IMR-90 (cell line): Measurements from ENCODE around the gene RRP1. TPM values are rescaled to one million over a fixed set of nuclear protein-coding genes. Genes with fewer than 3 reads are reported as not detected.

ENCODE experiments used
- ATAC-seq: fragments of 200-7000 bp; cut with Tn5 transposase; 2 replicates; pipeline ENCODE4 v1.9.1; 2020; ENCODE audit warnings: low read depth, mild to moderate bottlenecking, moderate library complexity
- BruUV-seq: library from RNA; stranded (reverse); fragments of 400-500 nt; replicated peaks from 2 replicates; lab custom pipeline; 2021; lab: Mats Ljungman, UMichigan
- CTCF ChIA-PET: fragments of 300-600 bp; formaldehyde crosslinking; extraction: SDS; loops from one replicate; lab custom pipeline; 2021; ENCODE audit warnings: antibody characterized with exemption; lab: Yijun Ruan, JAX
- POLR2A ChIA-PET: fragments of 300-600 bp; sonication (Branson Sonifier 250); formaldehyde crosslinking; loops from one replicate; lab custom pipeline; 2022; ENCODE audit warnings: antibody characterized with exemption; ENCODE audit not compliant: unreplicated experiment; lab: Charles Lee
- DNase-seq: peaks from one replicate; pipeline ENCODE4 v3.0.0; 2013
- H2AFZ ChIP-seq: replicated peaks from 2 replicates; pipeline ENCODE3; 2013; ENCODE audit warnings: low read length, mild to moderate bottlenecking; ENCODE audit not compliant: poor library complexity
- H2AK5ac ChIP-seq: 2 replicates; pipeline ENCODE4 v1.6.1; 2013; ENCODE audit warnings: low read depth, low read length, inconsistent platforms
- H2AK9ac ChIP-seq: replicated peaks from 2 replicates; pipeline ENCODE3; 2013; ENCODE audit warnings: mild to moderate bottlenecking, low read depth, low read length, moderate library complexity; ENCODE audit not compliant: poor library complexity
- H2BK120ac ChIP-seq: 2 replicates; pipeline ENCODE4 v1.6.1; 2013; ENCODE audit warnings: low read depth, low read length, inconsistent platforms
- H2BK15ac ChIP-seq: 3 replicates; pipeline ENCODE4 v1.6.1; 2013; ENCODE audit warnings: low read depth, low read length, inconsistent platforms
- H2BK20ac ChIP-seq: 2 replicates; pipeline ENCODE4 v1.6.1; 2013; ENCODE audit warnings: low read depth, mild to moderate bottlenecking, inconsistent platforms, low read length, moderate library complexity
- H2BK5ac ChIP-seq: 2 replicates; pipeline ENCODE4 v1.6.1; 2013; ENCODE audit warnings: mild to moderate bottlenecking, low read depth, low read length, inconsistent platforms; ENCODE audit not compliant: poor library complexity, severe bottlenecking
- H3K14ac ChIP-seq: replicated peaks from 2 replicates; pipeline ENCODE4 v1.6.1; 2013; ENCODE audit warnings: low read depth, low read length, inconsistent platforms
- H3K18ac ChIP-seq: 2 replicates; pipeline ENCODE4 v1.6.1; 2013; ENCODE audit warnings: low read depth, low read length, control low read depth
- H3K23ac ChIP-seq: 2 replicates; pipeline ENCODE4 v1.6.1; 2013; ENCODE audit warnings: low read depth, low read length, inconsistent platforms
- H3K27ac ChIP-seq: 2 replicates; pipeline ENCODE4 v1.5.1; 2013; ENCODE audit warnings: mild to moderate bottlenecking, control low read depth, low read length; ENCODE audit not compliant: insufficient read depth
- H3K27me3 ChIP-seq: 2 replicates; pipeline ENCODE4 v1.6.1; 2013; ENCODE audit warnings: low read length; ENCODE audit not compliant: control insufficient read depth, insufficient read depth
- H3K36me3 ChIP-seq: 2 replicates; pipeline ENCODE4 v1.6.1; 2013; ENCODE audit warnings: low read length, mixed read lengths; ENCODE audit not compliant: control insufficient read depth, insufficient read depth
- H3K4ac ChIP-seq: 2 replicates; pipeline ENCODE4 v1.6.1; 2013; ENCODE audit warnings: low read depth, low read length, inconsistent platforms
- H3K4me1 ChIP-seq: 2 replicates; pipeline ENCODE4 v1.6.1; 2013; ENCODE audit warnings: low read length, mixed read lengths; ENCODE audit not compliant: control insufficient read depth, insufficient read depth
- H3K4me2 ChIP-seq: 2 replicates; pipeline ENCODE4 v1.6.1; 2013; ENCODE audit warnings: low read depth, mild to moderate bottlenecking, control low read depth, low read length, moderate library complexity
- H3K4me3 ChIP-seq: 2 replicates; pipeline ENCODE4 v1.5.1; 2013; ENCODE audit warnings: low read depth, mild to moderate bottlenecking, control low read depth, low read length, moderate library complexity; ENCODE audit not compliant: insufficient read depth
- H3K56ac ChIP-seq: 2 replicates; pipeline ENCODE4 v1.6.1; 2013; ENCODE audit warnings: low read length, inconsistent platforms; ENCODE audit not compliant: insufficient read depth; ENCODE audit errors: extremely low read depth
- H3K79me1 ChIP-seq, 2 experiments: 2 replicates each; pipeline ENCODE4 v1.6.1; 2013; ENCODE audit warnings: low read length in 2 of 2, inconsistent platforms in 1 of 2, low read depth in 1 of 2
- H3K9ac ChIP-seq: 2 replicates; pipeline ENCODE4 v1.6.1; 2013; ENCODE audit warnings: low read depth, low read length, control low read depth
- H3K9me1 ChIP-seq: 2 replicates; pipeline ENCODE4 v1.6.1; 2013; ENCODE audit warnings: low read length, inconsistent platforms; ENCODE audit not compliant: insufficient read depth
- H3K9me3 ChIP-seq: 2 replicates; pipeline ENCODE4 v1.6.1; 2013; ENCODE audit warnings: low read length; ENCODE audit not compliant: control insufficient read depth, insufficient read depth
- H4K20me1 ChIP-seq: 2 replicates; pipeline ENCODE4 v1.6.1; 2013; ENCODE audit warnings: low read length, inconsistent platforms; ENCODE audit not compliant: insufficient read depth
- H4K5ac ChIP-seq: 2 replicates; pipeline ENCODE4 v1.6.1; 2013; ENCODE audit warnings: mild to moderate bottlenecking, low read depth, low read length, control low read depth
- H4K8ac ChIP-seq, 2 experiments: 2 replicates each; pipeline ENCODE4 v1.6.1; 2013; ENCODE audit warnings: low read depth in 2 of 2, low read length in 2 of 2, control low read depth in 1 of 2, inconsistent platforms in 1 of 2
- H4K91ac ChIP-seq: 2 replicates; pipeline ENCODE4 v1.6.1; 2013; ENCODE audit warnings: low read depth, low read length, inconsistent platforms; ENCODE audit not compliant: insufficient read depth
- BHLHE40 ChIP-seq: fragments of 150-350 bp; IDR thresholded peaks from 2 replicates; pipeline ENCODE4 v1.6.1; 2016; ENCODE audit warnings: mild to moderate bottlenecking, low read depth, low read length
- CEBPB ChIP-seq: IDR thresholded peaks from 2 replicates; pipeline ENCODE4 v1.6.1; 2012; ENCODE audit warnings: low read depth, low read length, improper control_type of control experiment
- CHD1 ChIP-seq: IDR thresholded peaks from 2 replicates; pipeline ENCODE4 v1.6.1; 2012; ENCODE audit warnings: low read depth, low read length, improper control_type of control experiment
- FOS ChIP-seq: fragments of 150-350 bp; IDR thresholded peaks from 2 replicates; pipeline ENCODE4 v1.6.1; 2016; ENCODE audit warnings: low read depth, low read length
- MAFK ChIP-seq: IDR thresholded peaks from 2 replicates; pipeline ENCODE4 v1.6.1; 2012; ENCODE audit warnings: low read depth, low read length, improper control_type of control experiment
- MXI1 ChIP-seq: IDR thresholded peaks from 2 replicates; pipeline ENCODE4 v1.6.1; 2012; ENCODE audit warnings: low read depth, mild to moderate bottlenecking, low read length, moderate library complexity, borderline replicate concordance
- POLR2A ChIP-seq: IDR thresholded peaks from 2 replicates; pipeline ENCODE4 v1.6.1; 2012; ENCODE audit warnings: mild to moderate bottlenecking, low read depth, low read length
- RCOR1 ChIP-seq: IDR thresholded peaks from 2 replicates; pipeline ENCODE4 v1.6.1; 2012; ENCODE audit warnings: mild to moderate bottlenecking, low read length, improper control_type of control experiment; ENCODE audit not compliant: insufficient replicate concordance
- RFX5 ChIP-seq: IDR thresholded peaks from 2 replicates; pipeline ENCODE4 v1.8.0; 2012; ENCODE audit warnings: low read depth, mild to moderate bottlenecking, low read length, moderate library complexity
- WGBS, 2 experiments: methylation state at CpG; one replicate each; pipeline versions ENCODE4 v1.1.5 to v1.1.7; 2013; ENCODE audit warnings: missing lambda C conversion rate in 2 of 2; ENCODE audit not compliant: insufficient read length in 1 of 2; ENCODE audit errors: extremely low coverage in 2 of 2; 5-methylcytosine and 5-hydroxymethylcytosine counted together
- dilution Hi-C: fragments of 300-500 bp; cut with HindIII; formaldehyde crosslinking; loops from one replicate; pipeline ENCODE4 v1.14.3; 2018; ENCODE audit warnings: low sequenced_read_pairs; ENCODE audit not compliant: unreplicated experiment
- in situ Hi-C: fragments of 300-500 bp; cut with MboI; formaldehyde crosslinking; loops from 3 replicates; pipeline ENCODE4 v1.14.3; 2019; ENCODE audit warnings: low sequenced_read_pairs, inconsistent platforms, mixed read lengths
- intact Hi-C: fragments of 100-400 bp; cut with micrococcal nuclease; formaldehyde crosslinking; loops from 2 replicates; pipeline ENCODE4 v1.10.0; 2022
- polyA plus RNA-seq, 3 experiments: library from polyadenylated mRNA; depleted of rRNA; stranded (reverse); fragments of >200 nt; gene quantifications; 2 replicates each; pipeline ENCODE4 v1.2.3, GENCODE V29; 2012; ENCODE audit warnings: low replicate concordance in 1 of 3
- total RNA-seq: library from RNA; depleted of rRNA; stranded (reverse); fragments of >200 nt; gene quantifications from 2 replicates; pipeline ENCODE4 v1.2.3, GENCODE V29; 2012
- TF ChIP-seq, protein P1 (sequence below): conservative IDR thresholded peaks from 2 replicates; pipeline ENCODE4 v1.5.1; 2012; ENCODE audit warnings: mild to moderate bottlenecking, low read depth, low read length, improper control_type of control experiment
- TF ChIP-seq, protein P2 (sequence below): fragments of 150-350 bp; IDR thresholded peaks from 2 replicates; pipeline ENCODE4 v1.6.1; 2016; ENCODE audit warnings: low read depth, mild to moderate bottlenecking, low read length, moderate library complexity, borderline replicate concordance

Gene RRP1
- total and polyA plus RNA-seq, 2 of the 4 experiments (the other 2 are of a cell fraction): 20.2 to 23.3 TPM

DNA sequence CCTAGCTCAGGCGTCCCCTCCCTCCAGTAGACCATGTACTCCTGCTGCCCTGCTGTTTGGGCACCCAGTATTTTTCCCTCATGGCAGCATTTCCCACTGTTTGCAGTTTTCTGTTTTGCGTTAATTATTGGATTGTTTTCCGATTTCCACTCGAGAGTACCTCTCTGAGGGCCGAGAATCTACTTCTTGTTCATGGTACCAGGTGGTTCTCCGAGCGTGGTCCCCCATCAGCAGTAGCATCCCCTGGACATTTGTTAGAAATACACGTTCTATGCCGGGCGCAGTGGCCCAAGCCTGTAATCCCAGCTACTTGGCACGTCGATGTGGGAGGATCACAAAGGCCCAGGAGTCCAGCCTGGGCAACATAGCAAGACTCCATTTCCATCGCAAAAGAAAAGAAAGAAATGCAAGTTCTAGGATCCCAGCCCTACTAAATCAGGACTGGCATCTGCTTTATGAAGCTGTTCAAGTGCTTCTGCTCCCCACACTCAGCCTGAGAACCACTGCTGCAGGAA is 690 bp downstream of the RRP1 start:
- Histone ChIP-seq H2AK5ac (peak overlapping the region; percentile 90), H2AK9ac (peak overlapping the region; percentile 97), H3K4me3 (peak overlapping the region; percentile 89), H3K36me3 (peaks cover 36% of the 10 kb centered on the region), H3K27ac (peak overlapping the region; percentile 56), H3K79me1 (peaks cover 23 to 50% of the 10 kb centered on the region in 2 experiments), H3K9me1 (peaks cover 21% of the 10 kb centered on the region), H2BK120ac (no peak overlapping the region), H4K8ac (peak overlapping the region; percentile 31 to 91; a peak in 2 of 4 replicates), H3K4ac (peak overlapping the region; percentile 87), H4K5ac (peak overlapping the region; percentile 17; the same call in 1 of the 2 replicates), H3K4me2 (peak overlapping the region; percentile 98), H4K91ac (peak overlapping the region; percentile 39; the same call in 1 of the 2 replicates), H2BK20ac (no peak overlapping the region), H3K4me1 (peaks cover 4% of the 10 kb centered on the region), H2BK15ac (no peak overlapping the region), H3K56ac (peak overlapping the region; percentile 66), H2AFZ (peak overlapping the region; percentile 98), H3K9me3 (no peaks in the 10 kb centered on the region), H2BK5ac (no peak overlapping the region), H3K23ac (peak overlapping the region; percentile 68), H3K9ac (peak overlapping the region; percentile 86), H3K14ac (peak overlapping the region; percentile 68; the same call in 1 of the 2 replicates), H3K27me3 (no peaks in the 10 kb centered on the region), H4K20me1 (peaks cover 10% of the 10 kb centered on the region; the same call in 1 of the 2 replicates), H3K18ac (no peak overlapping the region)
- TF ChIP-seq BHLHE40 (no peak), RCOR1 (no peak), FOS (no peak), CEBPB (no peak), CHD1 (no peak), MAFK (no peak), RFX5 (no peak), MXI1 (no peak), POLR2A (no peak)
- TF ChIP-seq, protein P1, sequence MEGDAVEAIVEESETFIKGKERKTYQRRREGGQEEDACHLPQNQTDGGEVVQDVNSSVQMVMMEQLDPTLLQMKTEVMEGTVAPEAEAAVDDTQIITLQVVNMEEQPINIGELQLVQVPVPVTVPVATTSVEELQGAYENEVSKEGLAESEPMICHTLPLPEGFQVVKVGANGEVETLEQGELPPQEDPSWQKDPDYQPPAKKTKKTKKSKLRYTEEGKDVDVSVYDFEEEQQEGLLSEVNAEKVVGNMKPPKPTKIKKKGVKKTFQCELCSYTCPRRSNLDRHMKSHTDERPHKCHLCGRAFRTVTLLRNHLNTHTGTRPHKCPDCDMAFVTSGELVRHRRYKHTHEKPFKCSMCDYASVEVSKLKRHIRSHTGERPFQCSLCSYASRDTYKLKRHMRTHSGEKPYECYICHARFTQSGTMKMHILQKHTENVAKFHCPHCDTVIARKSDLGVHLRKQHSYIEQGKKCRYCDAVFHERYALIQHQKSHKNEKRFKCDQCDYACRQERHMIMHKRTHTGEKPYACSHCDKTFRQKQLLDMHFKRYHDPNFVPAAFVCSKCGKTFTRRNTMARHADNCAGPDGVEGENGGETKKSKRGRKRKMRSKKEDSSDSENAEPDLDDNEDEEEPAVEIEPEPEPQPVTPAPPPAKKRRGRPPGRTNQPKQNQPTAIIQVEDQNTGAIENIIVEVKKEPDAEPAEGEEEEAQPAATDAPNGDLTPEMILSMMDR: no peak
- TF ChIP-seq, protein P2, sequence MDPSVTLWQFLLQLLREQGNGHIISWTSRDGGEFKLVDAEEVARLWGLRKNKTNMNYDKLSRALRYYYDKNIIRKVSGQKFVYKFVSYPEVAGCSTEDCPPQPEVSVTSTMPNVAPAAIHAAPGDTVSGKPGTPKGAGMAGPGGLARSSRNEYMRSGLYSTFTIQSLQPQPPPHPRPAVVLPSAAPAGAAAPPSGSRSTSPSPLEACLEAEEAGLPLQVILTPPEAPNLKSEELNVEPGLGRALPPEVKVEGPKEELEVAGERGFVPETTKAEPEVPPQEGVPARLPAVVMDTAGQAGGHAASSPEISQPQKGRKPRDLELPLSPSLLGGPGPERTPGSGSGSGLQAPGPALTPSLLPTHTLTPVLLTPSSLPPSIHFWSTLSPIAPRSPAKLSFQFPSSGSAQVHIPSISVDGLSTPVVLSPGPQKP: no peak
- ChIA-PET POLR2A (interaction anchor here (0.5 kb wide), 1 partner anchor 49 kb away, joined by 3 read pairs; no protein-coding TSS in a partner anchor), CTCF (no interaction called here)
- dilution Hi-C loops: no loop called here
- ATAC-seq (no peak), DNase-seq (no peak)
- BruUV-seq: no TSS peak
- in situ Hi-C loops: no loop called here
- intact Hi-C loops: no loop called here
- WGBS, 2 experiments: 21% methylated on average over 7 of the region's 13 CpGs; no CpG with 5 or more reads in 1 of the 2 experiments
